ENCODE measurements around the gene FBXL4. TPM values are rescaled to one million over a fixed set of nuclear protein-coding genes. Genes with fewer than 3 reads are reported as not detected.
A peak's percentile ranks its signal among the peaks of the same experiment; 100 is the strongest.

Gene FBXL4
- total and polyA plus RNA-seq, 8 donors = 2.6 to 16.9 (median 11.1) TPM

- no peak overlapping the region for H3K27ac ChIP-seq
- DNase-seq (peak in 3 of 6 donors; percentile 22 to 73 (median 61)), FAIRE-seq (no peak), ATAC-seq (no peak)
- H3K27me3 ChIP-seq = peaks cover 4 to 75% (median 34%) of the 10 kb centered on the region in 4 donors
- peaks cover 12 to 27% (median 19%) of the 10 kb centered on the region in 3 donors for H3K4me1 ChIP-seq
- H3K36me3 ChIP-seq = no peaks in the 10 kb centered on the region
- no peak for TF ChIP-seq CTCF (IDR thresholded peaks at IDR 0.05)
- intact Hi-C loops (cut with DNase I) = no loop called here
- no peaks in the 10 kb centered on the region for H3K9me3 ChIP-seq
- 4 to 5% methylated on average over 58 of the region's 58 CpGs for WGBS, 2 donors
- H3K4me3 ChIP-seq = no peak overlapping the region
These were observed 116.4 kb downstream of the FBXL4 start for GRCh38 chr6:98831057-98831958.

GRCh38 chr6:98830146-98830545 is 117.6 kb downstream of the FBXL4 start:
- H3K36me3 ChIP-seq = no peaks in the 10 kb centered on the region
- FAIRE-seq (no peak), DNase-seq (no peak), ATAC-seq (no peak)
- peaks cover 4 to 78% (median 35%) of the 10 kb centered on the region in 4 donors for H3K27me3 ChIP-seq
- H3K4me1 ChIP-seq = peaks cover 12 to 18% (median 15%) of the 10 kb centered on the region in 3 donors
- no peak for TF ChIP-seq CTCF (IDR thresholded peaks at IDR 0.05)
- 20% methylated on average over 2 of the region's 2 CpGs for WGBS, 2 donors
- intact Hi-C loops (cut with DNase I) = no loop called here
- H3K27ac ChIP-seq = no peak overlapping the region
- H3K9me3 ChIP-seq = no peaks in the 10 kb centered on the region
- H3K4me3 ChIP-seq = no peak overlapping the region

GRCh38 chr6:98828941-98829411 is 118.8 kb downstream of the FBXL4 start:
- intact Hi-C loops (cut with DNase I) = no loop called here
- H3K4me1 ChIP-seq = peaks cover 12 to 17% (median 14%) of the 10 kb centered on the region in 3 donors
- 11% methylated on average over 14 of the region's 14 CpGs for WGBS, 2 donors

GRCh38 chr6:98828211-98828788 is 119.4 kb downstream of the FBXL4 start:
- Histone ChIP-seq H3K27ac (no peak overlapping the region), H3K4me1 (peaks cover 12 to 17% (median 12%) of the 10 kb centered on the region in 3 donors), H3K9me3 (no peaks in the 10 kb centered on the region), H3K4me3 (no peak overlapping the region), H3K36me3 (no peaks in the 10 kb centered on the region), H3K27me3 (peaks cover 4 to 88% (median 39%) of the 10 kb centered on the region in 4 donors)
- no peak for TF ChIP-seq CTCF (IDR thresholded peaks at IDR 0.05)
- WGBS, 2 donors = 8% methylated on average over 12 of the region's 12 CpGs
- intact Hi-C loops (cut with DNase I) = no loop called here
- ATAC-seq (no peak), DNase-seq (no peak), FAIRE-seq (no peak)

More at GRCh38 chr6:98828941-98829411, 118.8 kb downstream of the FBXL4 start:
- no peak for DNase-seq
- no peak overlapping the region for H3K27ac ChIP-seq
- no peak for TF ChIP-seq CTCF (IDR thresholded peaks at IDR 0.05)
- H3K27me3 ChIP-seq = peaks cover 4 to 88% (median 39%) of the 10 kb centered on the region in 4 donors
- no peak overlapping the region for H3K4me3 ChIP-seq
- no peaks in the 10 kb centered on the region for H3K36me3 ChIP-seq
- no peak for ATAC-seq
- no peak for FAIRE-seq
- no peaks in the 10 kb centered on the region for H3K9me3 ChIP-seq
